ENCODE results near the gene MAP2K5.

- TF ChIP-seq CTCF (IDR thresholded peaks at IDR 0.05) = no peak
- no peak for TF ChIP-seq POLR2A (IDR thresholded peaks at IDR 0.05)
Observed at GRCh38 chr15:67549736-67550135, 7.2 kb downstream of the MAP2K5 start.

Data from uterus (tissue), 2 donors.